K562 (cell line): ENCODE data around the gene PDE6B. TPM values are rescaled to one million over a fixed set of nuclear protein-coding genes. Genes with fewer than 3 reads are reported as not detected.

Experiments
- ETV1 ChIP-seq: fragments of 450-650 bp; conservative IDR thresholded peaks from 2 replicates; pipeline ENCODE4 v1.6.1; 2016; ENCODE audit warnings: missing genetic modification characterization, control low read depth, low read depth, missing compliant biosample characterization
- ZNF75A ChIP-seq: fragments of 450-650 bp; formaldehyde crosslinking; IDR thresholded peaks from 2 replicates; pipeline ENCODE4 v1.4.0; 2020; ENCODE audit warnings: mild to moderate bottlenecking
- polyA plus RNA-seq, 8 experiments: library from polyadenylated mRNA; depleted of rRNA in 4 of 8; stranded (reverse) in 5 of 8; unstranded in 3 of 8; fragments of >200 nt; fragmentation: Nextera tagmentation in 2 of 8; fragmentation: Illumina TruSeq in 1 of 8; extraction: Ambion mirVana in 2 of 8; extraction: Trizol in 1 of 8; gene quantifications; 2 replicates each; pipeline versions ENCODE4 v1.2.1 to v1.2.3, GENCODE V29; 2011 to 2014; ENCODE audit warnings: inconsistent platforms in 1 of 8, missing spikeins in 1 of 8
- total RNA-seq, 7 experiments: library from RNA; depleted of rRNA in 6 of 7; stranded (reverse); fragments of >200 nt in 6 of 7; fragmentation: Illumina TruSeq in 2 of 7; extraction: Trizol in 2 of 7; gene quantifications; 2 replicates each; pipeline versions ENCODE4 v1.2.1 to v1.2.3, GENCODE V29; 2011 to 2021; ENCODE audit warnings: low replicate concordance in 1 of 7
- TF ChIP-seq, protein P1 (sequence below), 2 experiments: IDR thresholded peaks in 1 of 2; conservative IDR thresholded peaks in 1 of 2; 2 replicates each; pipeline ENCODE4 v1.6.1; 2016; ENCODE audit warnings: low read depth in 2 of 2, mild to moderate bottlenecking in 1 of 2, missing compliant biosample characterization in 1 of 2, missing genetic modification characterization in 1 of 2, moderate library complexity in 1 of 2
- TF ChIP-seq, protein P2 (sequence below): fragments of 200-800 bp; sonication (Bioruptor generic); IDR thresholded peaks from 2 replicates; pipeline ENCODE4 v1.6.1; 2016; ENCODE audit warnings: missing genetic modification characterization, missing compliant biosample characterization

PDE6B gene
- total and polyA plus RNA-seq, 9 of the 15 experiments (the other 6 are each of a cell fraction or from before 2014, with no cell fraction given), result 0.04 TPM; not detected in 8

DNA sequence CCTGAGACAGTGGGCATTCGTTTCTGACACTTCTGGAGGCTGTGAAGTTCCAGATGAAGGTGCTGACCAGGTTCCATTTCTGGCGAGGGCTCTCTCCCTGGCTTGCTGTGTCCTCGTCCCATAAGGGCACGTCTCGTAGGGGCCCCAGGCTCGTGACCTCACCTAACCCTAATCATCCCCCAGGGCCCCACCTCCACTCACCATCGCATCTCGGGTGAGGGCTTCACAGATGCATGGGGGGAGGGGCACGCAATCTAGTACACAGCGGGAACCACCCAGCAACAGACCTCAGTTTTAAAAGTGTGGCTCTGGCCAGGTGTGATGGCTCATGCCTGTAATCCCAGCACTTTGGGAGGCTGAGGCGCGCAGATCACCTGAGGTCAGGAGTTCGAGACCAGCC lies 22.1 kb downstream of the PDE6B start (continued):
- TF ChIP-seq, protein P1, sequence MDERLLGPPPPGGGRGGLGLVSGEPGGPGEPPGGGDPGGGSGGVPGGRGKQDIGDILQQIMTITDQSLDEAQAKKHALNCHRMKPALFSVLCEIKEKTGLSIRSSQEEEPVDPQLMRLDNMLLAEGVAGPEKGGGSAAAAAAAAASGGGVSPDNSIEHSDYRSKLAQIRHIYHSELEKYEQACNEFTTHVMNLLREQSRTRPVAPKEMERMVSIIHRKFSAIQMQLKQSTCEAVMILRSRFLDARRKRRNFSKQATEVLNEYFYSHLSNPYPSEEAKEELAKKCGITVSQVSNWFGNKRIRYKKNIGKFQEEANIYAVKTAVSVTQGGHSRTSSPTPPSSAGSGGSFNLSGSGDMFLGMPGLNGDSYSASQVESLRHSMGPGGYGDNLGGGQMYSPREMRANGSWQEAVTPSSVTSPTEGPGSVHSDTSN (CRISPR knock-in tag; IDR thresholded peaks at IDR 0.05; ENCODE audit: low read depth), result no peak
- TF ChIP-seq, protein P1 (tag; conservative IDR thresholded peaks at IDR 0.05; ENCODE audit: low read depth), result no peak
- no peak for TF ChIP-seq ETV1
- TF ChIP-seq ZNF75A (CRISPR knock-in tag), result no peak
- TF ChIP-seq, protein P2, sequence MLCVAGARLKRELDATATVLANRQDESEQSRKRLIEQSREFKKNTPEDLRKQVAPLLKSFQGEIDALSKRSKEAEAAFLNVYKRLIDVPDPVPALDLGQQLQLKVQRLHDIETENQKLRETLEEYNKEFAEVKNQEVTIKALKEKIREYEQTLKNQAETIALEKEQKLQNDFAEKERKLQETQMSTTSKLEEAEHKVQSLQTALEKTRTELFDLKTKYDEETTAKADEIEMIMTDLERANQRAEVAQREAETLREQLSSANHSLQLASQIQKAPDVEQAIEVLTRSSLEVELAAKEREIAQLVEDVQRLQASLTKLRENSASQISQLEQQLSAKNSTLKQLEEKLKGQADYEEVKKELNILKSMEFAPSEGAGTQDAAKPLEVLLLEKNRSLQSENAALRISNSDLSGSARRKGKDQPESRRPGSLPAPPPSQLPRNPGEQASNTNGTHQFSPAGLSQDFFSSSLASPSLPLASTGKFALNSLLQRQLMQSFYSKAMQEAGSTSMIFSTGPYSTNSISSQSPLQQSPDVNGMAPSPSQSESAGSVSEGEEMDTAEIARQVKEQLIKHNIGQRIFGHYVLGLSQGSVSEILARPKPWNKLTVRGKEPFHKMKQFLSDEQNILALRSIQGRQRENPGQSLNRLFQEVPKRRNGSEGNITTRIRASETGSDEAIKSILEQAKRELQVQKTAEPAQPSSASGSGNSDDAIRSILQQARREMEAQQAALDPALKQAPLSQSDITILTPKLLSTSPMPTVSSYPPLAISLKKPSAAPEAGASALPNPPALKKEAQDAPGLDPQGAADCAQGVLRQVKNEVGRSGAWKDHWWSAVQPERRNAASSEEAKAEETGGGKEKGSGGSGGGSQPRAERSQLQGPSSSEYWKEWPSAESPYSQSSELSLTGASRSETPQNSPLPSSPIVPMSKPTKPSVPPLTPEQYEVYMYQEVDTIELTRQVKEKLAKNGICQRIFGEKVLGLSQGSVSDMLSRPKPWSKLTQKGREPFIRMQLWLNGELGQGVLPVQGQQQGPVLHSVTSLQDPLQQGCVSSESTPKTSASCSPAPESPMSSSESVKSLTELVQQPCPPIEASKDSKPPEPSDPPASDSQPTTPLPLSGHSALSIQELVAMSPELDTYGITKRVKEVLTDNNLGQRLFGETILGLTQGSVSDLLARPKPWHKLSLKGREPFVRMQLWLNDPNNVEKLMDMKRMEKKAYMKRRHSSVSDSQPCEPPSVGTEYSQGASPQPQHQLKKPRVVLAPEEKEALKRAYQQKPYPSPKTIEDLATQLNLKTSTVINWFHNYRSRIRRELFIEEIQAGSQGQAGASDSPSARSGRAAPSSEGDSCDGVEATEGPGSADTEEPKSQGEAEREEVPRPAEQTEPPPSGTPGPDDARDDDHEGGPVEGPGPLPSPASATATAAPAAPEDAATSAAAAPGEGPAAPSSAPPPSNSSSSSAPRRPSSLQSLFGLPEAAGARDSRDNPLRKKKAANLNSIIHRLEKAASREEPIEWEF (CRISPR knock-in tag), result no peak
